Measurements from ENCODE around the gene ATP6V0A1.

GRCh38 chr17:42438600-42439567, 19.8 kb upstream of the ATP6V0A1 start:
- TF ChIP-seq ZFP3 (CRISPR knock-in tag; IDR thresholded peaks at IDR 0.05): no peak
- TF ChIP-seq, protein P1, sequence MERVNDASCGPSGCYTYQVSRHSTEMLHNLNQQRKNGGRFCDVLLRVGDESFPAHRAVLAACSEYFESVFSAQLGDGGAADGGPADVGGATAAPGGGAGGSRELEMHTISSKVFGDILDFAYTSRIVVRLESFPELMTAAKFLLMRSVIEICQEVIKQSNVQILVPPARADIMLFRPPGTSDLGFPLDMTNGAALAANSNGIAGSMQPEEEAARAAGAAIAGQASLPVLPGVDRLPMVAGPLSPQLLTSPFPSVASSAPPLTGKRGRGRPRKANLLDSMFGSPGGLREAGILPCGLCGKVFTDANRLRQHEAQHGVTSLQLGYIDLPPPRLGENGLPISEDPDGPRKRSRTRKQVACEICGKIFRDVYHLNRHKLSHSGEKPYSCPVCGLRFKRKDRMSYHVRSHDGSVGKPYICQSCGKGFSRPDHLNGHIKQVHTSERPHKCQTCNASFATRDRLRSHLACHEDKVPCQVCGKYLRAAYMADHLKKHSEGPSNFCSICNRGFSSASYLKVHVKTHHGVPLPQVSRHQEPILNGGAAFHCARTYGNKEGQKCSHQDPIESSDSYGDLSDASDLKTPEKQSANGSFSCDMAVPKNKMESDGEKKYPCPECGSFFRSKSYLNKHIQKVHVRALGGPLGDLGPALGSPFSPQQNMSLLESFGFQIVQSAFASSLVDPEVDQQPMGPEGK (CRISPR knock-in tag; IDR thresholded peaks at IDR 0.05; ENCODE audit: borderline replicate concordance): no peak
- no peak for TF ChIP-seq ISL1 (CRISPR knock-in tag; IDR thresholded peaks at IDR 0.05)
- no peak for TF ChIP-seq PPARA (CRISPR knock-in tag; IDR thresholded peaks at IDR 0.05; ENCODE audit: borderline replicate concordance)
- no peak for TF ChIP-seq BACH2 (CRISPR knock-in tag; IDR thresholded peaks at IDR 0.05; ENCODE audit: borderline replicate concordance)

Measured in SK-N-SH treated with all-trans-retinoic acid at 6 μM for 48 hours (cell line).